ENCODE measurements around the gene LDLRAD4. TPM values are rescaled to one million over a fixed set of nuclear protein-coding genes. Genes with fewer than 3 reads are reported as not detected.

The LDLRAD4 gene
- polyA plus RNA-seq, 1 of the 3 experiments (the other 2 are of a cell fraction) = 0.16 TPM

DNA sequence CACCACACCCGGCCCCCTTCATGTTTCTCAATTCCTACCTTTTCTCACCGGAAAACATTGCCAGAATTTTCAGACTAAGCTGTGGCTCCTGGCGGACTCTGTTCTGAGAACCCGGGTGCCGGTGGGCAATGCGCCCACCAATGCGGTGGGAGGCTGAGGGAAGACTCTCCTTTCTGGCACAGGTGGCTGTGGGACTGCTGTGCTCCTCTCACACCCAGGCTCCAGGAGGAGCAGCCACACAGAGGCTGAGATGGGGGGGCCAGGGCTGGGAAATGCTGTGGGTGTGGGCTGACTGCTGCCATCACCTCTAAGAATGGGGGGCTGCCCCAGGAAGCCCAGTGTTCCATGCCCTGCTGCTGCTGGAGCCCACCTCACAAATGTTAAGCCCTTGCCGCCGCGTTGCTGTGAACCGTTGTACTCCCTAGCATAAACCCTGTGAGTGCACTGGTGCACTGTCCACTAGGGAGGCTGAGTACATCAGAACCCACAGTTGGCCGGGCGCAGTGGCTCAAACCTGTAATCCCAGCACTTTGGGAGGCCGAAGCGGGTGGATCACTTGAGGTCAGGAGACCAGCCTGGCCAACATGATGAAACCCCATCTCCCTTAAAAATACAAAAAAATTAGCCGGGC lies 152.6 kb downstream of the LDLRAD4 start (continued):
- TF ChIP-seq RAD21 (IDR thresholded peaks at IDR 0.05; ENCODE audit: low read length) = no peak
- no peak for TF ChIP-seq CHD2 (IDR thresholded peaks at IDR 0.05; ENCODE audit: low read length, partially characterized antibody)
- TF ChIP-seq FOXM1 (IDR thresholded peaks at IDR 0.05; ENCODE audit: low read depth) = no peak
- TF ChIP-seq, protein P1, sequence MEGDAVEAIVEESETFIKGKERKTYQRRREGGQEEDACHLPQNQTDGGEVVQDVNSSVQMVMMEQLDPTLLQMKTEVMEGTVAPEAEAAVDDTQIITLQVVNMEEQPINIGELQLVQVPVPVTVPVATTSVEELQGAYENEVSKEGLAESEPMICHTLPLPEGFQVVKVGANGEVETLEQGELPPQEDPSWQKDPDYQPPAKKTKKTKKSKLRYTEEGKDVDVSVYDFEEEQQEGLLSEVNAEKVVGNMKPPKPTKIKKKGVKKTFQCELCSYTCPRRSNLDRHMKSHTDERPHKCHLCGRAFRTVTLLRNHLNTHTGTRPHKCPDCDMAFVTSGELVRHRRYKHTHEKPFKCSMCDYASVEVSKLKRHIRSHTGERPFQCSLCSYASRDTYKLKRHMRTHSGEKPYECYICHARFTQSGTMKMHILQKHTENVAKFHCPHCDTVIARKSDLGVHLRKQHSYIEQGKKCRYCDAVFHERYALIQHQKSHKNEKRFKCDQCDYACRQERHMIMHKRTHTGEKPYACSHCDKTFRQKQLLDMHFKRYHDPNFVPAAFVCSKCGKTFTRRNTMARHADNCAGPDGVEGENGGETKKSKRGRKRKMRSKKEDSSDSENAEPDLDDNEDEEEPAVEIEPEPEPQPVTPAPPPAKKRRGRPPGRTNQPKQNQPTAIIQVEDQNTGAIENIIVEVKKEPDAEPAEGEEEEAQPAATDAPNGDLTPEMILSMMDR (IDR thresholded peaks at IDR 0.05) = no peak
- no peak for TF ChIP-seq RXRA (IDR thresholded peaks at IDR 0.05; ENCODE audit: borderline replicate concordance, low read depth)
- TF ChIP-seq YY1 (IDR thresholded peaks at IDR 0.05; ENCODE audit: low read depth) = no peak

DNA sequence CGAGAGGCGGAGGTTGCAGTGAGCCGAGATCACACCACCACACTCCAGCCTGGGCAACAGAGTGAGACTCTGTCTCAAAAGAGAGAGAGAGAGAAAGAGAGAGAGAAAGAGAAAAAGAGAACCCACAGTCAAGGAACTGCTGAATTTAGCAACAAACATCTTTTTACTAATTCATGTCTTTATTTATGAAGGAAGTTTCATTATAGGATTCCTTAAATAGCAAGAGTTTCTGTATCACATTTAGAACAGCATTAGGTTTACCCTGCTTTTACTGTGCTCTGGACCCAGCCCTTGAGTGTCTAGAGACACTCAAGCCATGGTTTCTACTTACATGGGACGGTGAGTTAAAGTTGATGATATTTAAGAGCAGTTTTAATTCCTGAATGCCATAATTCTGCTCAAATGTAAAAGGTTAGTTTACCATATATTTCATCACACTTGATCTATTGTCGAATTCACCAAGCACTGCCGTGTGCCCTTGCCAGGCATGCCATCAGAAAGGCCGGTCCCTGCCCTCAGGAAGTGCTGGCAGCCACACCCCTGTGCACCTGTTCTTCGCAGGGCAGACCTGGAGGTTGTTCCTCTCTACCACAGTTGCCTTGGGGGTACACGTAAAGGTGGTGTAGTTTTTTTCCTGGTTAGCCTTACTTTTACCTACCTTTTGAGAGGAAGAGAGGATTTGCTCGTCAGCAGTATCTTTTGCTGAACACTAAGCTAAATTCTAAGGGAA lies 153.3 kb downstream of the LDLRAD4 start:
- Histone ChIP-seq H4K20me1 (ENCODE audit: insufficient read depth) (no peaks in the 10 kb centered on the region), H3K9me2 (no peaks in the 10 kb centered on the region), H3F3A (replicated peaks; ENCODE audit: insufficient read depth) (peaks cover 13% of the 10 kb centered on the region), H3K79me2 (ENCODE audit: insufficient read depth) (no peaks in the 10 kb centered on the region), H3K4me3 (ENCODE audit: low read depth in 2 of 2, low read length in 1 of 2) (no peak overlapping the region), H3K36me3 (replicated peaks in 1 of 2; ENCODE audit: control insufficient read depth in 1 of 2, insufficient read depth in 2 of 2, low read length in 1 of 2) (no peaks in the 10 kb centered on the region), H3K9ac (no peak overlapping the region), H3K4me2 (no peak overlapping the region), H3K27me3 (ENCODE audit: insufficient read depth) (no peaks in the 10 kb centered on the region), H3K9me3 (no peaks in the 10 kb centered on the region), H3K4me1 (ENCODE audit: control insufficient read depth in 1 of 2, insufficient read depth in 2 of 2, low read depth in 1 of 2, low read length in 1 of 2) (peaks cover 15 to 57% of the 10 kb centered on the region in 2 experiments), H2AFZ (ENCODE audit: low read depth) (no peak overlapping the region), H3K27ac (ENCODE audit: low read depth in 2 of 2, low read length in 1 of 2) (peak overlapping the region in 1 of 2 experiments; percentile 53; a peak in 1 of 4 replicates)
- 95% methylated on average over 10 of the region's 10 CpGs for WGBS (ENCODE audit: low lambda C conversion rate)
- ChIA-PET POLR2A (no interaction called here), CTCF (no interaction called here)
- TF ChIP-seq, protein P2, sequence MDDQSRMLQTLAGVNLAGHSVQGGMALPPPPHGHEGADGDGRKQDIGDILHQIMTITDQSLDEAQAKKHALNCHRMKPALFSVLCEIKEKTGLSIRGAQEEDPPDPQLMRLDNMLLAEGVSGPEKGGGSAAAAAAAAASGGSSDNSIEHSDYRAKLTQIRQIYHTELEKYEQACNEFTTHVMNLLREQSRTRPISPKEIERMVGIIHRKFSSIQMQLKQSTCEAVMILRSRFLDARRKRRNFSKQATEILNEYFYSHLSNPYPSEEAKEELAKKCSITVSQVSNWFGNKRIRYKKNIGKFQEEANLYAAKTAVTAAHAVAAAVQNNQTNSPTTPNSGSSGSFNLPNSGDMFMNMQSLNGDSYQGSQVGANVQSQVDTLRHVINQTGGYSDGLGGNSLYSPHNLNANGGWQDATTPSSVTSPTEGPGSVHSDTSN (IDR thresholded peaks at IDR 0.05) = no peak
- TF ChIP-seq GATA2 (CRISPR knock-in tag; IDR thresholded peaks at IDR 0.05) (no peak), ELF1 (IDR thresholded peaks at IDR 0.05) (no peak), POLR2AphosphoS5 (IDR thresholded peaks at IDR 0.05; ENCODE audit: low read depth, low read length) (no peak), NFIC (IDR thresholded peaks at IDR 0.05; ENCODE audit: borderline replicate concordance) (no peak), JUND (IDR thresholded peaks at IDR 0.05) (no peak), SMC3 (IDR thresholded peaks at IDR 0.05; ENCODE audit: low read depth, low read length) (no peak)
- DNase-seq = no peak

DNA sequence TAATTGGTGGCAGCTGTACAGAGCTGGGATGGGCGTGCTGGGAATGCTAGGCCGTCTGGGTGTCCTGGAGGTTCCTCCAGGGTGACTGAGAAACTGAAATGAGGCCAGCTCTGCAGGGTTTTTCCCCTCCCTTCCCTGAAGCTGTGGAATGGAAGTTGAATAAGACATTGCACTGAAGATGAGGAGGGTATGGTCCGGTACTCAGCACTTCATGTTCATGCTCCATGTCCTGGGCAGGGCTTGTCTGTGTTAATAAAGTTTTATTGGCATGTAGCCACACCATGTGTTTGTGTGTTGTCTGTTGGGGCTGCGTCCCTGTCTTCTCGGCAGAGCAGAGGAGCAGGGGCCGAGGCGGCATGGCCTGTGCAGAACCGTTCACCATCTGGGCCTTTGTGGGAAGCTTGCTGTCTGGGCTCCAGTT lies 154.0 kb downstream of the LDLRAD4 start:
- Histone ChIP-seq H3K9me2 (no peaks in the 10 kb centered on the region), H4K20me1 (ENCODE audit: insufficient read depth) (no peaks in the 10 kb centered on the region), H2AFZ (ENCODE audit: low read depth) (no peak overlapping the region), H3K27me3 (ENCODE audit: insufficient read depth) (no peaks in the 10 kb centered on the region), H3K4me3 (ENCODE audit: low read depth in 2 of 2, low read length in 1 of 2) (no peak overlapping the region), H3K79me2 (ENCODE audit: insufficient read depth) (no peaks in the 10 kb centered on the region), H3F3A (replicated peaks; ENCODE audit: insufficient read depth) (peaks cover 13% of the 10 kb centered on the region), H3K4me1 (ENCODE audit: control insufficient read depth in 1 of 2, insufficient read depth in 2 of 2, low read depth in 1 of 2, low read length in 1 of 2) (peaks cover 15 to 61% of the 10 kb centered on the region in 2 experiments), H3K36me3 (replicated peaks in 1 of 2; ENCODE audit: control insufficient read depth in 1 of 2, insufficient read depth in 2 of 2, low read length in 1 of 2) (no peaks in the 10 kb centered on the region), H3K9me3 (no peaks in the 10 kb centered on the region), H3K9ac (no peak overlapping the region), H3K27ac (ENCODE audit: low read depth in 2 of 2, low read length in 1 of 2) (peak overlapping the region in 1 of 2 experiments; percentile 50; a peak in 1 of 4 replicates), H3K4me2 (no peak overlapping the region)
- WGBS (ENCODE audit: low lambda C conversion rate) = 88% methylated on average over 8 of the region's 8 CpGs
- ChIA-PET CTCF (no interaction called here), POLR2A (no interaction called here)
- DNase-seq = no peak
- TF ChIP-seq RAD21 (IDR thresholded peaks at IDR 0.05; ENCODE audit: low read length) (no peak), GABPA (IDR thresholded peaks at IDR 0.05; ENCODE audit: low read depth) (no peak), NRF1 (IDR thresholded peaks at IDR 0.05; ENCODE audit: low read depth, low read length) (no peak), RXRA (IDR thresholded peaks at IDR 0.05; ENCODE audit: borderline replicate concordance, low read depth) (no peak)

Data from SK-N-SH (cell line).